Progenitor cell of endocrine pancreas (in vitro differentiated cells): ENCODE results near the gene MADCAM1. TPM values are rescaled to one million over a fixed set of nuclear protein-coding genes. Genes with fewer than 3 reads are reported as not detected.

ENCODE experiments used
- DNase-seq: peaks from one replicate; pipeline ENCODE4 v3.0.0; 2021; ENCODE audit warnings: low spot score; ENCODE audit not compliant: unreplicated experiment
- H3K27ac Mint-ChIP-seq: 2 replicates; pipeline ENCODE4 v1.8.0; 2021; ENCODE audit warnings: mild to moderate bottlenecking, moderate library complexity, mixed read lengths
- H3K27me3 Mint-ChIP-seq: 2 replicates; pipeline ENCODE4 v1.8.0; 2021; ENCODE audit warnings: mixed read lengths
- H3K36me3 Mint-ChIP-seq: 2 replicates; pipeline ENCODE4 v1.8.0; 2022; ENCODE audit warnings: mixed read lengths; ENCODE audit not compliant: insufficient read depth
- H3K4me1 Mint-ChIP-seq: 2 replicates; pipeline ENCODE4 v1.8.0; 2021; ENCODE audit warnings: low read depth, mixed read lengths
- H3K4me3 Mint-ChIP-seq: 2 replicates; pipeline ENCODE4 v1.8.0; 2021; ENCODE audit warnings: low read depth, mild to moderate bottlenecking, moderate library complexity, mixed read lengths
- H3K9me3 Mint-ChIP-seq: 2 replicates; pipeline ENCODE4 v1.8.0; 2021; ENCODE audit warnings: low read depth, mixed read lengths
- total RNA-seq: library from RNA; stranded (reverse); gene quantifications from 2 replicates; pipeline ENCODE4 v1.2.1, GENCODE V29; 2021
- TF ChIP-seq, protein P1 (sequence below): fragments of 200-600 bp; sonication (generic); IDR thresholded peaks from one replicate; pipeline ENCODE4 v1.5.0; 2021; ENCODE audit warnings: antibody characterized with exemption, mild to moderate bottlenecking; ENCODE audit not compliant: unreplicated experiment

The MADCAM1 gene
- total RNA-seq, 1 donor from 2014 or later: 0.77 TPM

DNA sequence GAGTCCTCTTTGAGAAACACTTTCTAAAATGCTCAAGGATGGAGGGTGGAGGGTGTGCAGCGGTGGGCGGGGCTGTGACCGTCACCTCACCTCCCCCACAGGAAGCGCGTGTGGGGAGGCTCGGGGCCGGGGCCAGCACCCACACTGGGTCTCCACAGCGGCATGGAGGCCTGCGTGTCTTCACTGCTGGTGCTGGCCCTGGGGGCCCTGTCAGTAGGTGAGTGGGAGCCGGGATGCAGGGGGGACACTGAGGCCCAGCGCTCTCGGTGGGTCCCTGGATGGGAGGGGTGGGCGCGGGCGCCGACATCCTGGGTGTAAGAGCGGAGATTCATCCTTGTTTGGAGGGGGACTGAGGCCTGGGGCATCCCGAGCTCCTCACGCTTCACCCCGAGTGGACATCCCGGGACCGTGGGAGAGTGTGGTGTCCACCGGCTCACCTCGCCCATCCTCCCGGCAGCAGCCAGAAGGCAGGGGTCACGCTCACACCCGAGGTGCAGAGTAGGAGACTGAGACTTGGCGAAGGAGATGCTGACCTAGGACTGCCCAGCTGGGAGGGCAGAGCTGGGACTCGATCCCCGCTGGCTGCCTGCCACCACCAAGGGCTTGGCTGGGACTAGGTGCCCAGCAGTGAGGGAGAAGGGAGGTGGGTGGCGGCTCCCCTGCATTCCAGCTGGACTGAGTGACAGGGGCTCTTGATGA, 47.8 kb downstream of the MADCAM1 start, which contains the start of gene GZMM:
Gene GZMM, plus strand, starts transcription at position 144 of the 699 bp plus-strand sequence. Its CDS starts 19 bp downstream, at position 163.
- Mint-ChIP-seq H3K36me3 (no peaks in the 10 kb centered on the region), H3K9me3 (no peaks in the 10 kb centered on the region), H3K27me3 (no peaks in the 10 kb centered on the region), H3K4me1 (no peaks in the 10 kb centered on the region), H3K27ac (no peak within 1 kb of the TSS), H3K4me3 (no peak within 1 kb of the TSS)
- TF ChIP-seq, protein P1, sequence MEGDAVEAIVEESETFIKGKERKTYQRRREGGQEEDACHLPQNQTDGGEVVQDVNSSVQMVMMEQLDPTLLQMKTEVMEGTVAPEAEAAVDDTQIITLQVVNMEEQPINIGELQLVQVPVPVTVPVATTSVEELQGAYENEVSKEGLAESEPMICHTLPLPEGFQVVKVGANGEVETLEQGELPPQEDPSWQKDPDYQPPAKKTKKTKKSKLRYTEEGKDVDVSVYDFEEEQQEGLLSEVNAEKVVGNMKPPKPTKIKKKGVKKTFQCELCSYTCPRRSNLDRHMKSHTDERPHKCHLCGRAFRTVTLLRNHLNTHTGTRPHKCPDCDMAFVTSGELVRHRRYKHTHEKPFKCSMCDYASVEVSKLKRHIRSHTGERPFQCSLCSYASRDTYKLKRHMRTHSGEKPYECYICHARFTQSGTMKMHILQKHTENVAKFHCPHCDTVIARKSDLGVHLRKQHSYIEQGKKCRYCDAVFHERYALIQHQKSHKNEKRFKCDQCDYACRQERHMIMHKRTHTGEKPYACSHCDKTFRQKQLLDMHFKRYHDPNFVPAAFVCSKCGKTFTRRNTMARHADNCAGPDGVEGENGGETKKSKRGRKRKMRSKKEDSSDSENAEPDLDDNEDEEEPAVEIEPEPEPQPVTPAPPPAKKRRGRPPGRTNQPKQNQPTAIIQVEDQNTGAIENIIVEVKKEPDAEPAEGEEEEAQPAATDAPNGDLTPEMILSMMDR: no peak
- DNase-seq: no peak

DNA sequence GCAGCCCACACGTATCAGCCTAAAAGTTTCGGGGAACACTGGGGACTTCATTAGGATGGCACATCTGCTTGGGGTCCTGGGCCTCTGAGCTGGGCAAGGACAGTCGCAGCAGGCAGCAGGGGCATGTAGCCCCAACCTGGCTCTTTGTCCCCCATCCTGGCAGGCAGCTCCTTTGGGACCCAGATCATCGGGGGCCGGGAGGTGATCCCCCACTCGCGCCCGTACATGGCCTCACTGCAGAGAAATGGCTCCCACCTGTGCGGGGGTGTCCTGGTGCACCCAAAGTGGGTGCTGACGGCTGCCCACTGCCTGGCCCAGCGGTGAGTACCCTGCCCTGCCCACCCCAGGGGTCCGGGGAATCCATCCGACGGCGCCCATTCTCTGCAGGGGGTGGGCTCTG, 50.8 kb downstream of the MADCAM1 start:
- TF ChIP-seq, protein P1: no peak
- no peak overlapping the region for H3K27ac Mint-ChIP-seq
- H3K36me3 Mint-ChIP-seq: no peaks in the 10 kb centered on the region
- no peaks in the 10 kb centered on the region for H3K9me3 Mint-ChIP-seq
- DNase-seq: no peak
- H3K4me1 Mint-ChIP-seq: no peaks in the 10 kb centered on the region
- H3K4me3 Mint-ChIP-seq: no peak overlapping the region
- peaks cover 6% of the 10 kb centered on the region for H3K27me3 Mint-ChIP-seq

DNA sequence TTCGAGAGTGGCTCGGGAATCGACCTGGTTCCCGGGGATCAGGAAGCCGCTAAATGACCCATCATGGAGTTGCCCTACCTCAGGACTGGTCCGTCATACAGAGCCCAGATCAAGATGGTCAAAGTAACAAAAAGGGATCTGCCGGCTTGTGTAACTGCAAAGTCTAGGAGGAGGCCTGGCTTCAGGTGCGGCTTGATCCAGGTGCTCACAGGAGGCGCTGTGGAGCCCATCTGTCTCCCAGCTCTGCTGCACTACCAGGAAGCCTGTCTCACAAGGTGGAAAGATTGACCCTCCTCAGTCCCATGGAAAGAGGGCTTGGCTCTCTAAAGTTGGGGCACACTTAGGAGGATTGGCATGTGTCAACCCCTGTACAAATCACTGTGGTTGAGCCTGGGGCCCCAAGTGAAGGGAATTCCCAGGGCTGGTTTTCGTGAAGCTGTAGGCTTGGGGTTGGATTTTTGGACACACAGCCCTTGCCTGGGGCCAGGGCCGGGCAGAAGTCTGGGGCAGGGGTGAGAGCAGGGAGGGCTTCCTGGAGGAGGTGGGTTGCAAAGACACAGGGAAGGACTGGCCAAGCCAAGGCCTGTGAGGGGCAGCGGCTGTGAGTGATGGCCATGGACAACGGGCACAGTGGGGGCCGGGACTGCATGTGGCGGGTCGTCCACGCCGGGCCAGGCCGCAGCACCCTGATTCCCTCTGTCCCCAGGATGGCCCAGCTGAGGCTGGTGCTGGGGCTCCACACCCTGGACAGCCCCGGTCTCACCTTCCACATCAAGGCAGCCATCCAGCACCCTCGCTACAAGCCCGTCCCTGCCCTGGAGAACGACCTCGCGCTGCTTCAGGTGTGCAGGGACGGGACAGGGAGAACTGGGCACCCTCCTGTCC, 51.8 kb downstream of the MADCAM1 start:
- no peaks in the 10 kb centered on the region for H3K9me3 Mint-ChIP-seq
- no peaks in the 10 kb centered on the region for H3K36me3 Mint-ChIP-seq
- H3K27me3 Mint-ChIP-seq: peaks cover 8% of the 10 kb centered on the region
- peak overlapping the region; percentile 45 for H3K27ac Mint-ChIP-seq
- TF ChIP-seq, protein P1: no peak
- no peak for DNase-seq
- H3K4me1 Mint-ChIP-seq: no peaks in the 10 kb centered on the region
- no peak overlapping the region for H3K4me3 Mint-ChIP-seq

DNA sequence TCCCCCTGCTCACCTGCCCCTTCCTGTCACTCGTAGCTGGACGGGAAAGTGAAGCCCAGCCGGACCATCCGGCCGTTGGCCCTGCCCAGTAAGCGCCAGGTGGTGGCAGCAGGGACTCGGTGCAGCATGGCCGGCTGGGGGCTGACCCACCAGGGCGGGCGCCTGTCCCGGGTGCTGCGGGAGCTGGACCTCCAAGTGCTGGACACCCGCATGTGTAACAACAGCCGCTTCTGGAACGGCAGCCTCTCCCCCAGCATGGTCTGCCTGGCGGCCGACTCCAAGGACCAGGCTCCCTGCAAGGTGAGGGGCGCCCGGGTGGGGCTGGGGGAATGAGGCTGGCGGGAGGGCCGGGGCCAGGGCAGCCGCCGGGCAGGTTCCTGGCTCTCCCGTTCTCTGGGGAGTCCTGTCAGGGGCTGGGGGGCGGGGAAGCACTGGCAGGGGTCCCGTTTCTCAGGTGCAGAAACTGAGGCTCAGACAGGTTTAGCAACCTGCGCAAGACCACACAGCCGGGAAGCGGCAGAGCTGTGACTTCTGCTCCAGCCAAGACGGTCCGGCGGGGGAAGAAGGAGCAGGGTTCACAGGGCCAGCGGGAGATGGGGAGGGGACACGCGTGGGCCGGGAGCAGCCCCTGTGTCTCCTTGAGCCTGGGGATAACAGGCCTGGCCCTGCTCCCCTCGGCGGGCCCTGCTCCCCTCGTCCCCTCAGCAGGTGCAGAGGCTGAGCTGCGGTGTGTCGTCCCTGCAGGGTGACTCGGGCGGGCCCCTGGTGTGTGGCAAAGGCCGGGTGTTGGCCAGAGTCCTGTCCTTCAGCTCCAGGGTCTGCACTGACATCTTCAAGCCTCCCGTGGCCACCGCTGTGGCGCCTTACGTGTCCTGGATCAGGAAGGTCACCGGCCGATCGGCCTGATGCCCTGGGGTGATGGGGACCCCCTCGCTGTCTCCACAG, 52.9 kb downstream of the MADCAM1 start:
- Mint-ChIP-seq H3K4me3 (no peak overlapping the region), H3K27me3 (peaks cover 8% of the 10 kb centered on the region), H3K9me3 (no peaks in the 10 kb centered on the region), H3K27ac (no peak overlapping the region), H3K36me3 (no peaks in the 10 kb centered on the region), H3K4me1 (no peaks in the 10 kb centered on the region)
- TF ChIP-seq, protein P1: no peak
- no peak for DNase-seq
